GM18520 (cell line): ENCODE results near the gene GPR78.
"Not testable (repeated sequence)": the region's sequence is repeated elsewhere in the genome, so short reads cannot be mapped to it uniquely, and the experiment has no call there.

Experiments used
- ATAC-seq: cut with Tn5 transposase; IDR thresholded peaks from one replicate; pipeline ENCODE4 v1.9.1; 2021; ENCODE audit not compliant: unreplicated experiment

The GPR78 gene

GRCh38 chr4:8614365-8615193 lies 34.4 kb downstream of the GPR78 start:
- ATAC-seq = no peak

- no peak for ATAC-seq
Observed at GRCh38 chr4:8615366-8615765, 35.2 kb downstream of the GPR78 start.

GRCh38 chr4:8615921-8616787 lies 36.0 kb downstream of the GPR78 start:
- no peak for ATAC-seq

DNA sequence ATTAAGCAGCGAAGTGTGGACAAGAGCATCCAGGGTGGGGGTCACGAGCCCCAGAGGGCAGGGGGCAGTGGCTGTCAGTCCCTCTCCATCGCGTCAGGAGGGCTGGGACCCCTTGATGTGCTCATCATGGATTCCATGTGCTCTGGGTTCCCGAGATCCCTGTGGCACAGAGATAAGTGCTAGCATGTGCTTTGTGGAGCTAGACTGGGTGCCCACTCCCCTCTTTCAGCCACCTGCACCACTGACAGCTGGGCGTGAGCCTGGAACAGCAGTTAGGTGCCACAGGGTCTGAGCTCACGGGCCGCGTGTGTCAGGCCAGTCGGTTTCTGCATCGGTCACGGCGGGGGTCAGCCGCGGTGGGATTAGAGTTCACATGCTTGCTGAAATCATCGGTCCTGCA lies 36.6 kb downstream of the GPR78 start:
- ATAC-seq = no peak

- ATAC-seq = no peak
Observed at GRCh38 chr4:8617486-8618040, 37.4 kb downstream of the GPR78 start.

DNA sequence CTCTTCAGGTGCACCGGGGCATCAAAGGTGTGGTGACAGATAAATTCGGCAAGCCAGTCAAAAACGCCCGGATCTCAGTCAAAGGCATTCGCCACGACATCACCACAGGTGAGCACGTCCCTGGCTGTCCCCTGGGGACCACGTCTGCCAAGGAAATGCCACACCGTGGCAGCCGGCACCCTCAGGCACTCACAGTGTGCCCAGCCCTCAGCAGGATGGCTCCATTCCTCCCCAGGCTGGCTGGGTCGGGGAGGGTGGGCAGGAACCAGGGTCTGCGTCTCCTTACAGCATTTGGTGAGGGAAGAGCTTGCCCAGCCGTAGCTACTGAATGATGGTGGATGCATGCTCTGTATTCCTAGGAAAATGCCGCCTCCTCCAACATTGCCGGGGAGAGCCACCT lies 38.2 kb downstream of the GPR78 start:
- no peak for ATAC-seq

DNA sequence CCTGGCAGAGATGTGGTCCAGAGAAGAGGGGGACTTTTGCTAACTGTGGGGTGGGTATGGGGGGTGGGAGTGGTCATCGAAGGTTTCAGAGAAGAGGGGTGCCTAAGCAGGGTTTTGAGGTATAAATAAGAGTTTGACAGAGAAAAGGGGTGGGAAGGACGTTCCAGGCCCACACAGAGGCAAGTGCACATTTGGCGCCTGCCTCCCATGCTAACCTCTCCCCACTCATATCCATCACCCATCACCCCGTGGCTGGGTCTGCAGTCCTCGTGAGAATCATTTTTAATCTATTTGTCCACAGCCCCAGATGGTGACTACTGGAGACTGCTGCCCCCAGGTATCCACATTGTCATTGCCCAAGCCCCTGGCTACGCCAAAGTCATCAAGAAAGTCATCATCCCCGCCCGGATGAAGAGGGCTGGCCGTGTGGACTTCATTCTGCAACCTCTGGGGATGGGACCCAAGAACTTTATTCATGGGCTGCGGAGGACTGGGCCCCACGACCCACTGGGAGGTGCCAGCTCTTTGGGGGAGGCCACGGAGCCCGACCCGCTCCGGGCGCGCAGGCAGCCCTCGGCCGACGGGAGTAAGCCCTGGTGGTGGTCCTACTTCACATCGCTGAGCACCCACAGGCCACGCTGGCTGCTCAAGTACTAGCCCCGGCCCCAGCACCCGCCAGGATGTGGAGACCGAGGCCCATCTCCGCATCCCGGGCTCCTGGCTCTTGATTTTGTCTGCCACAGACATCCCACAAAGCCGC lies 38.9 kb downstream of the GPR78 start:
- no peak for ATAC-seq

GRCh38 chr4:8621135-8621534 lies 40.9 kb downstream of the GPR78 start:
- not testable (repeated sequence) for ATAC-seq

DNA sequence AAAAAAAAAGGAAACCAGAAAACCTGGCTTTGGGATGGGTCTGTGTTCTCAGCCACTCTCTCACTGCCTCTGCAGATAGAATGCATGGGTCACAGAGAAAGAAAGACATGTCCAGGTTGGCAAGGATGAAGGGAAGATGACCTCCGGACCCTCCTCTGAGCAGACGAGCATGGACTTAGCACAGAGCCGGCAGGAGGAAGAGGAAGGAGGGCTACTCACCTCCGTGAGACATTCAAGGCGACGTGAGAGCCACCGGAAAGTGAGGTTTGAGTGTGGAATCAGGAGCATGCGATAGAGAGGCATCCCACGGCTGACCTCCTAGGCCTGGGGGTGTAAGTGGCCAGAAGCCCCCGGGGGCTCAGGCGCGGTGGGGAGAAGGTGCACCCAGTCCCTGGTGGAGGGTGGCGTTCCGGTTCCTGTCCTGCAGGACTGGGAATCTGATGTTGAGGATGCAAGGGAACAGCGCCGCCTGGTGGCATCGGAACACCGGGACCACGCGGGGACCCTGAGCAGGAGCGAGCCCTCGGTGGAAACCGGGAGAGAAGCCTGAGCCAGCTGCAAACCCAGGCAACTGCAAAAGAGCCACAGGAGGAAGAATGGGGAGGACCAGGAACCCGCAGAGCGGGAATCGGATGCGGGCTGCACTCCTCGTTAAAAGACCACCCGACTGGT lies 44.5 kb downstream of the GPR78 start:
- not testable (repeated sequence) for ATAC-seq

- ATAC-seq = not testable (repeated sequence)
Observed at GRCh38 chr4:8630240-8630905, 50.2 kb downstream of the GPR78 start.

GRCh38 chr4:8631896-8632295 lies 51.7 kb downstream of the GPR78 start:
- ATAC-seq = not testable (repeated sequence)

- not testable (repeated sequence) for ATAC-seq
Observed at GRCh38 chr4:8634773-8635172, 54.6 kb downstream of the GPR78 start.

- not testable (repeated sequence) for ATAC-seq
Observed at GRCh38 chr4:8635897-8636554, 55.8 kb downstream of the GPR78 start.
